GM23248 (cell line): Measurements from ENCODE around the gene RAB37.

Source experiments
- EZH2 ChIP-seq: fragments of 200-600 bp; sonication (generic); IDR thresholded peaks from 2 replicates; pipeline ENCODE4 v1.6.1; 2018; ENCODE audit warnings: antibody characterized with exemption, mild to moderate bottlenecking; ENCODE audit not compliant: insufficient read depth, poor library complexity, severe bottlenecking
- EZH2phosphoT487 ChIP-seq: fragments of 200-600 bp; sonication (generic); IDR thresholded peaks from 2 replicates; pipeline ENCODE4 v1.6.1; 2018; ENCODE audit warnings: antibody characterized with exemption, moderate library complexity, mild to moderate bottlenecking, low read depth; ENCODE audit not compliant: insufficient read depth

DNA sequence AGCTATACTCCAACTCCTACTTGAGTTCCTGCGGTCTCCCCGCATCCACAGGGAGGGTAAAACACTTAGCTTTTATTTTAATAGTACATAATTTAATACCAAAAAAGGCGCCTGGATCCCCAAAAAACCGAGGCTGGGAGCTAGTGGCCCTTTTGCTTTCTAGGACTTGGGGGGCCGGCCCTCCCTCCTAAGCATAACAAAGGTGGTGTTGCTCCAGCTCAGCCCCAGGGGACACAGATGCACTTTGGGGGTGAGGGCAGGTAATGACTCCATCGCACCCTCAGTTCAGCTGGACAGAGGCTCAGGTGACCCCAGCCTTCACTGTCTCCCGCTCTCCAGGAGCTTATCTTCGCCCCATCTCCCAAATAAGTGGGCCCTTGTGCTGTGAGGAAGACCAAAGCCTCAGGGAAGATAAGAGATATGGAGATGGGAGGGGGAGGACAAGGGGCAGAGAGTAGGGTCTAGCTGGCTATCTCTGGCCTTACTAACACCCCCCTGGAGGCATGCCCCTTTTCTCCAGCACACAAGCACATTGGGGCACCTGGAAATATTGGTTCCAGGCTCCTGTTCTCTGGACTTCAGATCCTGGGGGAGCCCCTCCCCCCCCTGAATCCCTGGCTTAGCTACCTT, 8.6 kb downstream of the RAB37 start:
- no peak for TF ChIP-seq EZH2phosphoT487
- TF ChIP-seq EZH2: no peak
